AG20443 (cell line): Measurements from ENCODE around the gene SH3RF3.

Experiments
- DNase-seq: peaks from one replicate; pipeline ENCODE4 v3.0.0; 2012; ENCODE audit warnings: low spot score, mixed read lengths

Gene SH3RF3

DNA sequence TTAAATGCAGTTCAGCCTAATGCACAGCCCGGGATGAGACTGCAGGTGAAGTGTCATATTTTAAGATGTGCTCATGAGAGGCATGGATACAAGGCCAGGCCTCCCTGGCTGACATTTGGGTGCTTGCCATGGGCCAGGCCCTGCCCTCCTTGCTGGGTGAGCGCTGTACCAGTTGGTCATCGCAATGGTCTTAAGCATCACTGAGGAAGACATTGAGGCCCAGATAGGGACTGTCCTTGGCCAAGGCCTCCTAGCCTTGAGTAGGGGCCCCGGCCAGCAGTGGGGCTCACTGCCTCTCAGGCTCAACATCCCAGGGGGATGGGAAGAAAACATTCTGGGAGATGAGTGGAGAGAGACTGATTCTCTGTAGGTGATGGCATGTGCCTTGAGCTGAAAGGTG lies 184.3 kb downstream of the SH3RF3 start:
- no peak for DNase-seq

DNA sequence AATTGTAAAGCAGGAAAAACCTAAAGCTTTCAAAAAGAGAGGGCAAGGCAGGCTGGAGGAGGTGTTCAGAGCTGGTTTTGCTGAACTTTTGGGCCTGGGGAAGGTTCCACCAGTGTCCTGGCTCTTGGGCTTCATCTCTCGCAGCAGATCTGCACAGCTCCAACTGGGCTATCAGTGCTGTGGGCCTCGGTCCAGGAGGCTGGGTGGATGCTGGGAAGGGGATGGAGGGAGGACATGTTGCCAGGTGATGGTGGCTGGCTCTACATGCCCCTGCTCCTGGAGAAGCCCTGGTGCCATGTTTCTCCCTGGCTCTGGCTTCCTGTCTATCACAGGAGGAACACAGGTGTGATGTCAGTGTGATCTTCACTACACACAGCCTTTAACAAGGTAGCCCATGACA lies 187.1 kb downstream of the SH3RF3 start:
- no peak for DNase-seq

DNA sequence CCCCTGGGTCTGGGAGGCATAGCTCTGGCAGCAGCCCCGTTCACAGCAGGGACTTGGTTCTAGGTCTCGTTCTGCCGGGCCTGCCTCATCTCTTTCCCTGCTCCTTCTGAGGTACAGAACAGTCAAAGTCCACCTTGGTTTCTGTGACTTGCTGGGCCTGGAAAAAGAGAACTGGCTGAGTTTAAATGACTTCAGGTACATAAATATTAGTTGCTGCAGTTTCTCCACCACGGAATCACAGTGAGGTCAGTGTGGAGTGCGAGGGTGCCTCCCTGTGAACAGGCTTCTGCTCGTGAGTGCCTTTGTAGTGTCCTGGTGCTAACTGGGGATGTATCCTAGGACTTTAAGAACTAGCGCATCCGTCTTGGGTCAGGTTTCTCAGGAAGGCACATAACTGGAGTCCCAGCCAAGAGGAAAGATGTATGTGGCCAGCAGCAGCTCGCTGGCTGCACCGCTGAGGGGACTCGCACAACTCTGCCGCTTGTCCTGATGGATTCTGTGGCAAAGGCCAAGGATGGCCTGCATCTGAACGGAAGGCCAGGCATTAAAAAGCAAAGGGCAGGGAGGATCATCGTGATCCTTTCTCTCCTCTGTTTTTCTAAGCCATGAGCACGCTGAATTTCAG lies 188.6 kb downstream of the SH3RF3 start:
- peak; percentile 20 for DNase-seq

DNA sequence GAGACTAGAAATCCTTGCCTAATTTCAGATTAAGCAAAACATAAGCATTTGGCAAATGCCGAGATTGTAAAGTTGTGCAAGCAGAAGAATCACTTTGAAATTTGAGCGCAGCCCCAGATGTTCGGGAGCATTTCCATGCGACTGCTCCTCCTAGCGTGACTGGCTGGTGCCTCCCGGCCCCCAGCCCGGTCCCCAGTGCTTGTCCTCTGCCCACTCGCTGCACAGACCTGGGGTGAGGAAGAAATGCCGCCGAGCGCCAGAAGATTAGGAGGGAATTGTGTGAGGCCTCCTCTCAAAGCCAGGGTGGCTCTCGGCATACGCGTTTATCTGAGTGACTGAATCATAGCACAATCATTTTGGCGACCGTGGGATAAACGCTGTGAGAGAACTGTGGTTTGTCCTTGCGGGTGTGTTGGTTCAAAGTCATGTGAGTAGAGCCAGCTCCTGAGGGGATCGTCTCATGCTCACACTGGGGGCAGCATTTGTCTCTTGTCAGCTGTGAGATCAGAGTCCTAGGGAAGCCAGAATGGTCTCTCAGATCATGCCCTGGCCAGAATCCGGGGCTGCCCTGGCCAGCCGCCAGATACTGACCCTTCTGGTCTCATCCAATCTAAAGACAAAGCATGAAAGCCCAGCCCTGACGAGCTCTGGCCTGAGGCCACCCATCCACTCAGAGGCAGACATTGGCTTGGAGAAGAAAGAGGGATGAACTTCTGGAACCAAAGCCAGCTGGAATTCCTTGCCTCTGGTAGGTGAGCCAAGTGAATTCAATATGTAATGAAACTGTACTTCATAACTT lies 189.3 kb downstream of the SH3RF3 start:
- DNase-seq: peak; percentile 89

DNA sequence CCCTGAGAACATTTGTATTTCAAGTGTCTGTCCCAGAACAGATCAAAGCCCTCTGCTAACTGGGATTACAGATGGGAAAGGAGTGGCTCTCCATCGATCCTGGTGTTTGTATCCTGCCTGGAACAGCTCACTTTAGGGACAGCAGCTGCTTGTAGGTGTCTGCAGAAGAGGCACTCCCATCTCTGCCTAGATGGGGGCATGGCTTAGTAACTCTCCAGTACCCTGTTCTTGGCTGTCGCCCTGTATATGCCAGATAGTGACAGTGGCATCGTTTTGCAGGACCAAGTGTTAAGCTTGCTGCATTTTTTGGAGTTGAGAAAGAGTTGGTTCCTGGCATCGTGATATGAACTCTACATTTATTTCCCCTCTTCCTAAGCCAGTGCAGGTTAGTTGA lies 189.9 kb downstream of the SH3RF3 start:
- no peak for DNase-seq

DNA sequence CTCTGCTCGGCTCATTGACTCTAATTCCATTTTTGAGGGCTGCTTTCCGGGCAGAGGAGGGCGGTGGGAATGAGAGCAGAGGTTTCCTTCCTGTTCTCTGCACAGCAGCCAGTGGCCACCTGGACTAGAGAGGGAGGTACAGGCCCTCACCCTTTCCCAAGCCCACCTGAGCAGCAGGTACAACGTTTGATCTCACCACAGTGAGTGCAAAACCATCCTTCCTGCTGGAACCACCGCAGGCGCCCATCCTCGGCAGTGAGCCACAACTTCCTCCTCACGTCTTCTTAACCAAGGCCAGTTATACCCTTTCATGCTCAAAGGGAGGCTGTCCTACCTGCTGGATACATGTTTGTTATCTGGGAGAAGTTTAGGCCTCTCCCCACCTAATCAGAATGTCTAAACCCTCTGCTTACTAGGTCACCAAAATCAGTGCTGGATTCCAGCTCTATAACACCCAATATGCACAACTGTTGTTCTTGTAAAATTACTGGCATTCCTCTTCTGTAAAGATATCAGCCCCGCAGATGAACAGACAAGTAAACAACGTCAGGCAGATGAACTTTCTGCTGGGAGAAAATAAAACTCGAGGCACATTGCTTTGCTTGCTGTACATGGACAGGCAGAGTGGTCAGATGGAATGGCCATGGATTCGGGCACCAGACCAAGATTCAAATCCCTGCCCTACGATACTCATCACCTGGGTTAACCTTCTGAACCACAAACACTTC lies 191.4 kb downstream of the SH3RF3 start:
- no peak for DNase-seq

DNA sequence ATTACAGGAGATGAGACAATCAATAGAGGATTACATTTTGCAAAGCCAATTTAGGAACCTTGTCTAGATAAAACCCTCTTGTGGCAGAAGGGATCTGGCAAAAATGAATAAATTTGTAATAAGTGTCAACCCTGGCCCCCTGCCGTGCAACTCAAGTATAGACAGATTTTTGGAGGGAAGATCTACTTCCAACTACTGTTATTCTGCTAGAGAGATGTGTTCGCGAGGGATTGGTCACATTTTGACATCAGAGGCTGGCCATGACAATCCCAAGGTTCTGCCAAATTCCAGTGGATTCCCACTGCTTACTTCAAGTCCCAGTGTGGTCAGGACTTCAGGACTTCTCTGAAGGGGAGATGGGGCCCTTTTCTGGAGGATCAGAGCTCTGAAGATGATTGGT lies 192.6 kb downstream of the SH3RF3 start:
- DNase-seq: no peak

DNA sequence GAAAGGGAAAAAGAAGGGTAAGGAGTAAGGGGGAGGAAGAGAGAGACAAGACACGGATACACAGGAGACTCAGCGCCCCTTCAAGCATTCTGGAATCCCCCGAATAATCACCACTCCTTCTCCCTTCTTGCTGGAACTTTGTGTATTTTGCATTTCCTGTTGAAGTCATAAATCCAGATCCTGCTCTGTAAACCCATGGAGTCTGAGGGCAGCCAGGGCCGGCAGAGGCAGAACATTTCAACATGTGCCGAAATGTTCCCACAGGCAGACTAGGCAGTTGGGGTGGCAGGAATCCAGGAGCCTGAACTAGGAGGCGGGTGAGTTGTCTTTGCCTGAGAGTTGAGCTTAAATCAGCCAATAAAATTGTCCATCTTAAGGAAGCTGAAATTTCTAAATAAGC lies 193.1 kb downstream of the SH3RF3 start:
- peak; percentile 88 for DNase-seq

DNA sequence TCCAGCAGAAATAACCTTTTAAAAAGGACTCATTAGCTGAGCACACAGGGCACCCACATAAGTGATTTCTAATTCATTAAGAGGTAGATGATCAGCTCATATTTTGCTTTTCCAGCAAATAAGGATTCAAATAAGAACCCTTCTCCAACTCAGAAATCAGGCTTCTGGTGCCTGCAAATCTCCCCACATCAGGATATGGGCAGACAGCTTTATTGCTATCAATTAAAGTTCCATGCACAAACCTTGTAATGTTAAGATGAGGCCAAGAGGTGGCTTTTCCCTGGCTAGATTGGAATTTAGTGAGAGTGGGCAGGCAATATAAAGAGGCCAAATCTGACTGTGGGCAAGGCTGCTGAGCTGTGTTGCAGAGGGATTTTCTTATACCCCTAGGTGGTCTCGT lies 193.6 kb downstream of the SH3RF3 start:
- DNase-seq: no peak

DNA sequence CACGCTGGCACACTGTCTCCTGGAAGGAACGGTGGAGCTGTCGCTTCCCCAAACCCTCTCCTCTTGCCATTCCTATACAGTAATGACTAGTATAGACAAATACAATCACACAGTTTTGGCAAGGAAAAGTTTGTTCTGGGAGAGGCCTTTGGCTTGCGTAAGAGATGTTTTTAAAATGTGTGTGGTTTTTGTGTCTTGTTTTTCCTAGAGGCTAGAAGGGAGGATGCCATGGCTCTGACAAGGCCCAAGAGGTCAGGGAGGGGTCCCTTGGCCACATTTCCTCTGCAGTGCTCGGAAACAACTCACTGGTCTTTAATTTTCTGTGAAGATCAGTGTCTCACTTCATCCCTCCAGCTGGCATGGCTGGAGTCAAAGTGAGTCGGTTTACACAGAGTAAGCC lies 195.9 kb downstream of the SH3RF3 start:
- DNase-seq: peak; percentile 83

DNA sequence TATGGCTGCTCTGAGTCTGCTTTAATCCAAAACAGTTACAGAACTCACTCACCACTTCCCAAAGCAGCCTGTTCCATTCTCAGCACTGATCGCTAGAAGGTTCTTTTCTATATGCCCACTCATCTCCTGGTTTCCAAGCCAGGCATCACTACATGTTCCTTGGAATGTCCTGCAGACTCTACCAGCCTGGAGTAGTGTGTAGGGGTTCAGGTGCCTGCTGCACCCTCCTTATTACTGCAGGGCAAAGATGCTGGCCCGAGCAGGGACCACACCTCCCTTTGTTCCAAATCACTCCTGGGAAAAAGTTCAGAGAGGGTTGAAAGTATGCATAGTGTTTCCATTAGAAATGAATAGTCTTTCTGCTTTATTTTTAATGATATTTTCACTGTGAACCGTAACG lies 196.6 kb downstream of the SH3RF3 start:
- DNase-seq: no peak

DNA sequence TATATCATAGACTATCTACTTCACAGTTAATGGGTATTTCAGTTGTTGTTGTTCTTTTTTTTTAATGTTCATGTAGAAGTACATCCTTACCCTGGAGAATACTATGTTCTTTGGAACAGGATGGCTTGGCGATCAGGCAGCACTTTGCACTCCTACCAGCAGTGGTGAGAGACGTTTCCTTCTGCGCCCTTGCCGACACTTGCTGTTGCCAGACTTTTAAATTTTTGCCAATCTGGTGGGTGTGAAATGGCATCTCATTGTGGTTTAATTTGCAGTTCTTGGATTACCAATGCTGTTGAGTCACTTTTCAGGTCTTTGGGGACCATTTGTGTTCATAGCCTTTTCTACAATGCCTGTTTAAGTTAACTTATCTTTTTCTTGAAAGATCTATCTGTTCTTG lies 197.3 kb downstream of the SH3RF3 start:
- no peak for DNase-seq

DNA sequence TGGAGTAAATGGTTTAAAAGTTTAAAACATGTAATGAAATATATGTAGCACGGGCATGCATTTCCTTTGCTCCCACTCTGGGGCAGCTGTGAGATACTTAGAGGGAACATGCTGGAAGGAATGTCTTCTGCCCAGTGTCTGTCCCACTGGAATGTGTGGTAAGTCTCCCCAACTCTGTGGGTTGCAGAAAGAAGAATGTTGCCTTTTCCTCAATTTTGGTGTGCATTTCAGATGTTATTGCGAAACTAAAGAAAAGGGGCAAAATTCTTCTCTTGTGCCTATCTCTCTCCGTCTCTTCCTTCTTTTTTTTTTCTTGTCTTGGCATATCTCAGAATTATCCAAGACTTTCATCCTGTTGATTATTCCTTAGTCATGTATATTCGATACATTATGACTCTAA lies 201.1 kb downstream of the SH3RF3 start:
- peak; percentile 36 for DNase-seq

DNA sequence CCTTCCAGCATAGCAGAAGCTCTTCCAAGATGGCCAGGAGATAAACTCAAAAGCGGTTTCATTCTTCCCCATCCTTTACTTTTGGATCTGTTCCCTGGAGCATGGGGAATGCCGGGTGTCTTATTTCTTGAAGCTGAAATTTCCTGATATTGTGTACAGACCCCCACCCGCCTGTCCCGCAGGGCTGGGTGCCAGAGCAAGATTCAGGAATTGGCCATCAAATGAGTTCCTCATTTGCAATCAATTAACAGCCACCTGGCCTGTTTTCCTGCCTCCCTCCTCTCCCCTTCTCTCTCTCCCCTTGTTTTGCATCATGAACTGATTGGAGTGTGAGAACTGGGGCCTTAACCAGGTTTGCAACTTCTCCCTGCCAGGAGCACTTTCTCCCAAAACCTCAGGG lies 202.1 kb downstream of the SH3RF3 start:
- DNase-seq: no peak

DNA sequence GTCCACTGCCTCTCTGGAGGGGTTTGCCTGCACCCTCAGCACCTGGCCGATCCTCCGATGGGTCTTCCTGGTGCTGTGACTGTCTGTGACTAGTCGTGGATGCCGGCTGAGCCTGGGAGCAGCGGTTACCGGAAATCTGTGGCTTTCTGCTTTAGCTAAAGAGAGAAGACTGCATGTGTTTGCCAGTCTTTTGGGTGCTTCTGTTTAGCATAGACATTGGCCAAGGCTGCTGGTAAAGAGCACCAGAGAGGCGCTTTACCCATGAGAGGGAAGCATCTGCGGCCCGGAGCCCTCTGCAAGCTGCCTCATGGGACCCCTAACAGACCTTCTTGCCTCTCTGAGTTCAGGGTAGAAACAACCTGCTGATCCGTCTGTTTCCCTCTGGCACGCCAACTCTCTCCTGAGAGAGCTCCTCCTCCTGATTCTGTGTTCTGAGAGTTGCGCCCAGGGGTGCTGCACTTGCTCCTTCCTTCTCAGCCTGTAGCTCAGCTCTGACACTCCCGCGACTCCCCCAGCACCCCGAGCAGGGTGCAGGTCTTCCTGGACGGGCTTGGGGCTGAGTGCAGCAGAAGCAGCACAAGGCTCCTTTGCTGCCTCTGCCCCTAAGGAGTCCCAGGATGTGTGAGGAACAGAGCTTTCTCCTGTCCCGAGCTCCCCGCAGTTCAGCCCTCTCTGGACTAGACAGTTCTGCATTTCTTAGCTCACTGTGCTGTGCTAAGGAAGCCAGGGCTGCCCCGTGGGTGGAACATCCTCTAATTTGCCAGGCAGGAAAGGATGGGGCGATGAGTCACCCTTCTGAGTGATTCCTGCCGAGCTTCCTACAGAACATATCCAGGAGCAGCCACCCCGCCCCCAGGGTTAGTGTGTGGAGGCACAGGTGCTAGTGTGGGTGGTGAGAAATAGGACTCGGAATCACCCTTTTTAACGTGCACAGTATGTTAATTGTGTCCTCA lies 203.2 kb downstream of the SH3RF3 start:
- peak; percentile 85 for DNase-seq

DNA sequence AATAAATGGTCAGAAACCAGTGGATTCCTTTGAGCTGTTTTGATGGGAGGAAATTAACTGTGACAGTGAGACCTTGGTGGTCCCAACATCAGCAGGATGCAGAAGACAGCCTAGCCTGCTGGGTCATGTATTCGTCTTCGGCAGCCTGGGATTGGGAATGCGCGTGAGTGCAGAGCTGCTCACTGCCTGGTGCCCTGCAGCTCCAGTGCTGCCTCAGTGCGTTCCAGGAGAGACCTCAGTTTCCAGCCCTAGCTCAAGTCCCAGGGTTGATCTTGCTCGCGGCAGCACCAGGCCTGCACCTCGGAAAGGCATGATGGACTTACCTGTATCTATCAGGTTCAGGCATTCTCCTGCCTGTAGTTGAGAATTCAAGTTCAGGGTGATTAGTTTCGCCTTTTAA lies 203.9 kb downstream of the SH3RF3 start:
- no peak for DNase-seq

DNA sequence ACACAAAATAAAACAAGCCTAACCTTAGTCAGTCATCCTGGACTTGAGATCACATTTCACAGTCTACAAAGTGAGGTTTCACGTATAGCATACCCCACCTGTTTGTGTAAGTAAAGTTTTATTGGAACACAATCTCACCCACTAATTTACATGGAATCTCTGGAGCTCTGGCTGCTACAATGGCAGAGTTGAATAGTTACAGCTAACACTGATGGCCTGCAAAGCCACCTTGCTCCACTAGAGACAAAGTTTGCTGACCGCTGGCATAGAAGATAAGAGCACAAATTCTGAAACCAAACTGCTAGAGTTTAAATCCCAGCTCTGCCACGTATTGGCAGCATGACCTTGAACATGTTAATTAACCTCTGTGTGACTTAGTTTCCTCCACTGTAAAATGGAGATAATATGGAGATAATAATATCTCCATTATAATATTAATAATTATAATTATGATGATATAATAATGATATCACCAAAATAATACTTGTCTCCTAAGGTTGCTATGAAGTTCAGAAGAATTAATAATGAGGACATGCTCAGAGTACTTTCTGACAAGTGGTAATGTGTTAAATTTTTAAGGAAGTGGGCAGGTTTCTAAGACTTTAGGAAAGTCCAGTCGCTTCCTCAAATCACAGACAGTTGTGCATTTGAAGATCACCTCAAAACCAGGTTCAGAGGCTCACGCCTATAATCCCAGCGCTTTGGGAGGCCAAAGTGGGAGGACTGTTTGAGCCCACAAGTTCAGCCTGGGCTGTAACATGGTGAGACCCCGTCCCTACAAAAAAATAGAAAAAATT lies 204.6 kb downstream of the SH3RF3 start:
- DNase-seq: no peak

DNA sequence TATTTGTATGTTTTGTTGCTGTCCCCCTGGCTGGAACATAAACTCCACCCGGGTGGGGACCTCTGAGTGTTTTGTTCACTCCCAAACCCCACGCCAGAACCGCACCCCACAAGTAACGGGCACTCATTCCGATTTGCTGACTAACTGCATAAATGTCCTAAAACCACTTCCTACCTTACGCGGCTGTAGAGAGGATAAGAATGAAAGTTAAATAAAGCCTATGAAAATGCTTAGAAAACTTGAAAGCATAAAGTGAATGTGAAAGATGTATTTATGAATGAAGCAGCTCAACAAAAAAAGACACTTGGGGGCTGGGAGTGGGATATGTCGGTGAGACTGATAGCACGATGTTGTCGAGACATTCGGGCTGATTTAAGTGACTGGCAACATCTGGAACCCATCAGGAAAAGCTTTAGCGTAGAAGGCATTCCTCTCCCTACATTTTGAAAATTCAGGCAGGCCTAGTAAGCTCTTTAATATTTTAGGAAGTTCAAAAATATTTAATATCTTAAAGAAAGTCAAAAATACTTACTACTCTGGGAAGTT lies 206.7 kb downstream of the SH3RF3 start:
- peak; percentile 80 for DNase-seq

DNA sequence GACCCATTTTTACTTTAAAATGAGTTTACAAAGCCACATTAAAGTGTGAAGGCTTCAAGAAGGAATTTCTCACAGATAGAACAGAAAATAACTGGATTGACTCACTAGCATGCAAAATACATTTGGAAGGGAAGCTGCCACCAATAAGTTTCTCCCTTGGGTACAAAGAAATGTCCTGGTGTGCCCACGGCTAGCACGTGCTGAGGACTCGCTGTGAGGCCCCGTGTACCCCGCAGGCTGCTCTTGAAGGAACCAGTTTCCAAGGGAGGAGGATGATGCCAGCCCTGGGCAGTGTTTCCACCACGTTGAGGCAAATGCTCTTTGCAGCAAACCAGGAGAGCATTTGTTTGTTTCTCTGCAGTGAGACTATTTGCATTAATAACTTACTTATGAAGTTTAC lies 207.3 kb downstream of the SH3RF3 start:
- no peak for DNase-seq

DNA sequence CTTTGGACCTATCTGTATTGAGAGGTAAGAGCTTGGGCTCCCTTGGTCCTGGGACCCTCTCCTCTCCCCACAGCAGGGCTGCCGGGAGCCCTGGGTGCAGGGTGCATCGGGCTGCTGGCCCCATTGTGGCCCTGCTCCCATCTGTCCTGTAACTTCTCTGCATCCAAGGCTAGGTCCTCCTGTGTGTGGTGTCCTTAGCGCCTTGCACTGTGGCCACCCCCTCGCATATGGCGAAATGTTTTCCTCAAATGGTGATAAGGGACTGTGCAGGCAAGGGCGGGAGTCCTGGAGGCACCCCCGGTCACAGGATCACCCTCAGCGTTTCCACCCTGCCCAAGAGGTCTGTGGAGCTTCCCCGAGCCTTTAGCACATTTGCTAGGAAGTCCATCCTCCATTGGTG lies 208.2 kb downstream of the SH3RF3 start:
- no peak for DNase-seq

DNA sequence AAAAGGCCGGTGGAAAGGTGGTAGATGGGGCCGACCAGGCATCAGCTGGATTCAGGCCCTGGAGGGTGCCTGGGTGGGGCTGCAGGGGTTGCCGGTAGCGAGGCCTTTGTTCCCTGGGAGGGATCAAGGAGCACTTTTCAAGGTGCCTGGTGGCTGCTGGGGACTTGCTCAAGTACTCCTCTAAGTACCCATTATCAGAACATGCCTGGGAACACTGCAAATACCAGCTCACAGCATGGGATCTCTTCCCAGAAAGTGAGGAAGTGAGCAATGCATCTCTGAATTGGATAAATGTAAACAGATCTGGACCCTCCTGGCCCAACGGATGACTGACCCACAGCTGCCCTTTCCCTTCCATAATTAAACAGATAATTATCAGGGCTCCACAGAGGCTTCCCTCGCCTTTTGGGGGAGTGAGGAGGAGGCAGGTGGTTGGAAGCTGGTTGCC lies 210.5 kb downstream of the SH3RF3 start:
- peak; percentile 52 for DNase-seq
